SK-N-SH (cell line): Measurements from ENCODE around the gene C17orf100. TPM values are rescaled to one million over a fixed set of nuclear protein-coding genes. Genes with fewer than 3 reads are reported as not detected.

Experiments
- CTCF ChIA-PET: fragments of 300-600, 350-600 bp; formaldehyde crosslinking; extraction: SDS; loops from one replicate; lab custom pipeline; 2021; lab: Yijun Ruan, JAX
- POLR2A ChIA-PET: fragments of 350-600 bp; sonication (Branson Sonifier 250); formaldehyde crosslinking; extraction: SDS; loops from one replicate; lab custom pipeline; 2020; ENCODE audit warnings: antibody characterized with exemption, inconsistent platforms; lab: Yijun Ruan, JAX
- DNase-seq: peaks from one replicate; pipeline ENCODE4 v3.0.0; 2012
- H2AFZ ChIP-seq: fragments of 200-600 bp; sonication (generic); 2 replicates; pipeline ENCODE4 v1.8.1; 2016; ENCODE audit warnings: antibody characterized with exemption, mild to moderate bottlenecking, low read depth
- H3F3A ChIP-seq: fragments of 200-600 bp; sonication (generic); replicated peaks from 2 replicates; pipeline ENCODE3; 2016; ENCODE audit warnings: antibody characterized with exemption, mild to moderate bottlenecking; ENCODE audit not compliant: insufficient read depth
- H3K27ac ChIP-seq, 2 experiments: fragments of 200-500 bp in 1 of 2; fragments of 200-600 bp in 1 of 2; sonication (Bioruptor generic) in 1 of 2; sonication (generic), shearing (Covaris generic) in 1 of 2; 2 replicates each; pipeline versions ENCODE4 v1.5.1 to v1.6.1; 2014 to 2016; ENCODE audit warnings: low read depth in 2 of 2, inconsistent platforms in 1 of 2, low read length in 1 of 2, mild to moderate bottlenecking in 1 of 2, mixed read lengths in 1 of 2
- H3K27me3 ChIP-seq: fragments of 200-600 bp; sonication (generic), shearing (Covaris generic); 2 replicates; pipeline ENCODE4 v1.6.1; 2016; ENCODE audit warnings: mixed run types; ENCODE audit not compliant: insufficient read depth
- H3K36me3 ChIP-seq, 2 experiments: fragments of 200-500 bp in 1 of 2; fragments of 200-600 bp in 1 of 2; sonication (Bioruptor generic) in 1 of 2; sonication (generic) in 1 of 2; replicated peaks in 1 of 2; 2 replicates each; pipeline versions ENCODE3 to v1.5.1; 2014 to 2016; ENCODE audit warnings: low read length in 1 of 2, mild to moderate bottlenecking in 1 of 2; ENCODE audit not compliant: insufficient read depth in 2 of 2, control insufficient read depth in 1 of 2
- H3K4me1 ChIP-seq, 2 experiments: fragments of 200-500 bp in 1 of 2; fragments of 200-600 bp in 1 of 2; sonication (Bioruptor generic) in 1 of 2; sonication (generic), shearing (Covaris generic) in 1 of 2; 2 replicates each; pipeline versions ENCODE4 v1.5.1 to v1.6.1; 2014 to 2016; ENCODE audit warnings: low read depth in 1 of 2, low read length in 1 of 2, mixed run types in 1 of 2; ENCODE audit not compliant: insufficient read depth in 2 of 2, control insufficient read depth in 1 of 2
- H3K4me2 ChIP-seq: fragments of 200-600 bp; sonication (generic), shearing (Covaris generic); 2 replicates; pipeline ENCODE4 v1.6.1; 2017; ENCODE audit warnings: mixed run types
- H3K4me3 ChIP-seq, 2 experiments: fragments of 200-500 bp in 1 of 2; fragments of 200-600 bp in 1 of 2; sonication (Bioruptor generic) in 1 of 2; sonication (generic), shearing (Covaris generic) in 1 of 2; 2 replicates each; pipeline versions ENCODE4 v1.5.1 to v1.8.1; 2014 to 2016; ENCODE audit warnings: low read depth in 2 of 2, inconsistent platforms in 1 of 2, low read length in 1 of 2, mild to moderate bottlenecking in 1 of 2, mixed read lengths in 1 of 2, moderate library complexity in 1 of 2
- H3K79me2 ChIP-seq: fragments of 200-600 bp; sonication (generic); 2 replicates; pipeline ENCODE4 v1.8.1; 2017; ENCODE audit warnings: mild to moderate bottlenecking; ENCODE audit not compliant: insufficient read depth
- H3K9ac ChIP-seq: fragments of 200-600 bp; sonication (generic); 2 replicates; pipeline ENCODE4 v1.6.1; 2017; ENCODE audit warnings: mixed run types
- H3K9me2 ChIP-seq: fragments of 200-600 bp; sonication (generic); 2 replicates; pipeline ENCODE4 v1.6.1; 2017; ENCODE audit warnings: mixed run types
- H3K9me3 ChIP-seq: fragments of 200-600 bp; sonication (generic); 2 replicates; pipeline ENCODE4 v1.6.1; 2017; ENCODE audit warnings: mixed run types, mild to moderate bottlenecking, moderate library complexity
- H4K20me1 ChIP-seq: fragments of 200-600 bp; sonication (generic); 2 replicates; pipeline ENCODE4 v1.6.1; 2017; ENCODE audit warnings: mild to moderate bottlenecking, mixed run types; ENCODE audit not compliant: insufficient read depth
- CHD2 ChIP-seq: fragments of 150-350 bp; IDR thresholded peaks from 2 replicates; pipeline ENCODE4 v1.6.1; 2018; ENCODE audit warnings: low read length; ENCODE audit not compliant: partially characterized antibody
- EZH2phosphoT487 ChIP-seq: fragments of 200-600 bp; sonication (generic); IDR thresholded peaks from 2 replicates; pipeline ENCODE4 v1.6.1; 2017; ENCODE audit warnings: low read depth, mixed run types, mild to moderate bottlenecking, antibody characterized with exemption, moderate library complexity, borderline replicate concordance
- FOSL2 ChIP-seq: IDR thresholded peaks from 2 replicates; pipeline ENCODE4 v1.4.0; 2012; ENCODE audit warnings: low read depth, mild to moderate bottlenecking, moderate library complexity, borderline replicate concordance
- GABPA ChIP-seq: IDR thresholded peaks from 2 replicates; pipeline ENCODE4 v1.4.0; 2012; ENCODE audit warnings: low read depth, mild to moderate bottlenecking
- GATA2 ChIP-seq: sonication (generic); formaldehyde crosslinking; IDR thresholded peaks from 2 replicates; pipeline ENCODE4 v1.5.0; 2020; ENCODE audit warnings: mild to moderate bottlenecking, missing genetic modification reagents
- MEF2A ChIP-seq: IDR thresholded peaks from 2 replicates; pipeline ENCODE4 v1.4.0; 2012; ENCODE audit warnings: low read depth, borderline replicate concordance
- NFIC ChIP-seq: IDR thresholded peaks from 2 replicates; pipeline ENCODE4 v1.4.0; 2012; ENCODE audit warnings: borderline replicate concordance
- RFX5 ChIP-seq: IDR thresholded peaks from 2 replicates; pipeline ENCODE4 v1.6.1; 2012; ENCODE audit warnings: mild to moderate bottlenecking, improper control_type of control experiment, low read length
- RXRA ChIP-seq: IDR thresholded peaks from 2 replicates; pipeline ENCODE4 v1.4.0; 2012; ENCODE audit warnings: low read depth, mild to moderate bottlenecking, borderline replicate concordance
- SIN3A ChIP-seq: IDR thresholded peaks from 2 replicates; pipeline ENCODE4 v1.6.1; 2012; ENCODE audit warnings: low read depth, mild to moderate bottlenecking, low read length, moderate library complexity, borderline replicate concordance
- SMC3 ChIP-seq: IDR thresholded peaks from 2 replicates; pipeline ENCODE4 v1.6.1; 2012; ENCODE audit warnings: low read depth, low read length, improper control_type of control experiment
- TCF12 ChIP-seq: IDR thresholded peaks from 2 replicates; pipeline ENCODE4 v1.4.0; 2012
- YY1 ChIP-seq: IDR thresholded peaks from 2 replicates; pipeline ENCODE4 v1.4.0; 2012; ENCODE audit warnings: low read depth, mild to moderate bottlenecking
- WGBS: methylation state at CpG from one replicate; pipeline ENCODE4 v1.1.6; 2017; ENCODE audit warnings: low lambda C conversion rate; 5-methylcytosine and 5-hydroxymethylcytosine counted together
- polyA plus RNA-seq, 3 experiments: library from polyadenylated mRNA; depleted of rRNA; stranded (reverse); fragments of >200 nt; gene quantifications; 2 replicates each; pipeline ENCODE4 v1.2.3, GENCODE V29; 2012
- TF ChIP-seq, protein P1 (sequence below): IDR thresholded peaks from 2 replicates; pipeline ENCODE4 v1.4.0; 2012; ENCODE audit warnings: low read depth, borderline replicate concordance
- TF ChIP-seq, protein P2 (sequence below): IDR thresholded peaks from 2 replicates; pipeline ENCODE4 v1.6.1; 2012; ENCODE audit warnings: mild to moderate bottlenecking, low read depth, low read length, moderate library complexity
- TF ChIP-seq, protein P3 (sequence below): IDR thresholded peaks from 2 replicates; pipeline ENCODE4; 2012
- TF ChIP-seq, protein P4 (sequence below): IDR thresholded peaks from 2 replicates; pipeline ENCODE4 v1.4.0; 2012; ENCODE audit warnings: low read depth
- TF ChIP-seq, protein P5 (sequence below): fragments of 150-350 bp; IDR thresholded peaks from 2 replicates; pipeline ENCODE4 v1.6.1; 2017; ENCODE audit warnings: antibody characterized with exemption, low read length, low read depth, borderline replicate concordance

C17orf100 gene
- polyA plus RNA-seq, 1 of the 3 experiments (the other 2 are of a cell fraction): 2.6 TPM

DNA sequence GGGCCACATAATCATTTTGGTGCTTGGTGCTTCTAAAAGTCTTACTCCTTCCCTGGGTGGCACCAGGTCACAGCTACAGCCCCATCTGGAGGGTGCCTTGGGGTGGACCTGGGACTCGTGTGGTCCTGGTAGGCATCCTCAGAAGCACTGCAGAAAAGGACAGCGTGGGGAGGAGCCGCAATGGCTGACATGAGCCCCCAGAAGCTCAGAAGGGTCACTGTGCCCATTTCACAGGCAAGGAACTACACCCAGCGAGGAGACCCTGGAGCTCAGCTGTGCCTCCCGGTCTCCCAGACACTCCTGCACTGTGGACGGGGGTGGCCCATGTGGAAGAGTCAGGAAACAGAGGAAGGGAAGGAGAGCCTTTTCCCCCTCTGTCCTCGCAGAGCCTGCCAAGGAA lies 26.4 kb downstream of the C17orf100 start:
- no peaks in the 10 kb centered on the region for H3K79me2 ChIP-seq
- H3K9me2 ChIP-seq: no peaks in the 10 kb centered on the region
- no peaks in the 10 kb centered on the region for H3K4me1 ChIP-seq
- H3K9ac ChIP-seq: no peak overlapping the region
- no peaks in the 10 kb centered on the region for H4K20me1 ChIP-seq
- H3K36me3 ChIP-seq: no peaks in the 10 kb centered on the region
- 27% methylated on average over 7 of the region's 7 CpGs for WGBS
- ChIA-PET CTCF (interaction anchor here (1.8 kb wide), 1 partner anchor 11 kb away, joined by 12 read pairs; no protein-coding TSS in a partner anchor), POLR2A (no interaction called here)
- H3F3A ChIP-seq: no peaks in the 10 kb centered on the region
- peaks cover 87% of the 10 kb centered on the region for H3K27me3 ChIP-seq
- no peak overlapping the region for H2AFZ ChIP-seq
- no peak overlapping the region for H3K4me3 ChIP-seq
- no peak overlapping the region for H3K4me2 ChIP-seq
- TF ChIP-seq NFIC: no peak
- TF ChIP-seq, protein P1, sequence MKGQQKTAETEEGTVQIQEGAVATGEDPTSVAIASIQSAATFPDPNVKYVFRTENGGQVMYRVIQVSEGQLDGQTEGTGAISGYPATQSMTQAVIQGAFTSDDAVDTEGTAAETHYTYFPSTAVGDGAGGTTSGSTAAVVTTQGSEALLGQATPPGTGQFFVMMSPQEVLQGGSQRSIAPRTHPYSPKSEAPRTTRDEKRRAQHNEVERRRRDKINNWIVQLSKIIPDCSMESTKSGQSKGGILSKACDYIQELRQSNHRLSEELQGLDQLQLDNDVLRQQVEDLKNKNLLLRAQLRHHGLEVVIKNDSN: no peak
- TF ChIP-seq, protein P2, sequence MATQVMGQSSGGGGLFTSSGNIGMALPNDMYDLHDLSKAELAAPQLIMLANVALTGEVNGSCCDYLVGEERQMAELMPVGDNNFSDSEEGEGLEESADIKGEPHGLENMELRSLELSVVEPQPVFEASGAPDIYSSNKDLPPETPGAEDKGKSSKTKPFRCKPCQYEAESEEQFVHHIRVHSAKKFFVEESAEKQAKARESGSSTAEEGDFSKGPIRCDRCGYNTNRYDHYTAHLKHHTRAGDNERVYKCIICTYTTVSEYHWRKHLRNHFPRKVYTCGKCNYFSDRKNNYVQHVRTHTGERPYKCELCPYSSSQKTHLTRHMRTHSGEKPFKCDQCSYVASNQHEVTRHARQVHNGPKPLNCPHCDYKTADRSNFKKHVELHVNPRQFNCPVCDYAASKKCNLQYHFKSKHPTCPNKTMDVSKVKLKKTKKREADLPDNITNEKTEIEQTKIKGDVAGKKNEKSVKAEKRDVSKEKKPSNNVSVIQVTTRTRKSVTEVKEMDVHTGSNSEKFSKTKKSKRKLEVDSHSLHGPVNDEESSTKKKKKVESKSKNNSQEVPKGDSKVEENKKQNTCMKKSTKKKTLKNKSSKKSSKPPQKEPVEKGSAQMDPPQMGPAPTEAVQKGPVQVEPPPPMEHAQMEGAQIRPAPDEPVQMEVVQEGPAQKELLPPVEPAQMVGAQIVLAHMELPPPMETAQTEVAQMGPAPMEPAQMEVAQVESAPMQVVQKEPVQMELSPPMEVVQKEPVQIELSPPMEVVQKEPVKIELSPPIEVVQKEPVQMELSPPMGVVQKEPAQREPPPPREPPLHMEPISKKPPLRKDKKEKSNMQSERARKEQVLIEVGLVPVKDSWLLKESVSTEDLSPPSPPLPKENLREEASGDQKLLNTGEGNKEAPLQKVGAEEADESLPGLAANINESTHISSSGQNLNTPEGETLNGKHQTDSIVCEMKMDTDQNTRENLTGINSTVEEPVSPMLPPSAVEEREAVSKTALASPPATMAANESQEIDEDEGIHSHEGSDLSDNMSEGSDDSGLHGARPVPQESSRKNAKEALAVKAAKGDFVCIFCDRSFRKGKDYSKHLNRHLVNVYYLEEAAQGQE: no peak
- TF ChIP-seq CHD2: no peak
- TF ChIP-seq RFX5: no peak
- TF ChIP-seq, protein P3, sequence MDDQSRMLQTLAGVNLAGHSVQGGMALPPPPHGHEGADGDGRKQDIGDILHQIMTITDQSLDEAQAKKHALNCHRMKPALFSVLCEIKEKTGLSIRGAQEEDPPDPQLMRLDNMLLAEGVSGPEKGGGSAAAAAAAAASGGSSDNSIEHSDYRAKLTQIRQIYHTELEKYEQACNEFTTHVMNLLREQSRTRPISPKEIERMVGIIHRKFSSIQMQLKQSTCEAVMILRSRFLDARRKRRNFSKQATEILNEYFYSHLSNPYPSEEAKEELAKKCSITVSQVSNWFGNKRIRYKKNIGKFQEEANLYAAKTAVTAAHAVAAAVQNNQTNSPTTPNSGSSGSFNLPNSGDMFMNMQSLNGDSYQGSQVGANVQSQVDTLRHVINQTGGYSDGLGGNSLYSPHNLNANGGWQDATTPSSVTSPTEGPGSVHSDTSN: no peak
- TF ChIP-seq, protein P4, sequence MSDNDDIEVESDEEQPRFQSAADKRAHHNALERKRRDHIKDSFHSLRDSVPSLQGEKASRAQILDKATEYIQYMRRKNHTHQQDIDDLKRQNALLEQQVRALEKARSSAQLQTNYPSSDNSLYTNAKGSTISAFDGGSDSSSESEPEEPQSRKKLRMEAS: no peak
- no peak for TF ChIP-seq RXRA
- no peak for TF ChIP-seq GATA2 (CRISPR knock-in tag)
- TF ChIP-seq FOSL2: no peak
- TF ChIP-seq TCF12: no peak
- no peak for TF ChIP-seq MEF2A
- no peak for TF ChIP-seq SMC3
- TF ChIP-seq, protein P5, sequence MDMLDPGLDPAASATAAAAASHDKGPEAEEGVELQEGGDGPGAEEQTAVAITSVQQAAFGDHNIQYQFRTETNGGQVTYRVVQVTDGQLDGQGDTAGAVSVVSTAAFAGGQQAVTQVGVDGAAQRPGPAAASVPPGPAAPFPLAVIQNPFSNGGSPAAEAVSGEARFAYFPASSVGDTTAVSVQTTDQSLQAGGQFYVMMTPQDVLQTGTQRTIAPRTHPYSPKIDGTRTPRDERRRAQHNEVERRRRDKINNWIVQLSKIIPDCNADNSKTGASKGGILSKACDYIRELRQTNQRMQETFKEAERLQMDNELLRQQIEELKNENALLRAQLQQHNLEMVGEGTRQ: no peak
- no peak for TF ChIP-seq GABPA
- TF ChIP-seq YY1: no peak
- no peak for TF ChIP-seq EZH2phosphoT487
- no peak for TF ChIP-seq SIN3A
- DNase-seq: no peak
- H3K9me3 ChIP-seq: no peaks in the 10 kb centered on the region
- H3K27ac ChIP-seq: no peak overlapping the region
